Measurements from ENCODE around the gene THSD7B.
"Not testable (repeated sequence)": the region's sequence is repeated elsewhere in the genome, so short reads cannot be mapped to it uniquely, and the experiment has no call there.

THSD7B gene

DNA sequence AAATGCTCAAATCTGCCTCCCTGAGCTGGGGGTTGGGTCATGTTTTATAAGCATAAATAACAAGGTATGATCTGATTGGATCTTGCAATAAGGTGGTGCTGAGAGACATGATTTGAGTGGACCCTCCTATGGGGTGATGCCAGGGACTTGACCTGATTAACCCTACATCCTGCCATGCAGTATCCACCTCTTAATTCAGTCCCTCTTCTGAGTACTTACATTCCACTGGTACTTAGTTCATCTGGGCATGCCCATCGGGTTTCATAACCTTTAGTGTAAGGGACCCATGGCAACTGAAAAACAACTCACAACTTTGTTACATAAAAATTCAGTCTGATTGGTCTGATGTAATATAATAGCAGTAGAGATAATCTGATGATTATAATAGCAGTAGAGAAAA, 801.0 kb downstream of the THSD7B start:
- no peak for DNase-seq (ENCODE audit: low read depth)

DNA sequence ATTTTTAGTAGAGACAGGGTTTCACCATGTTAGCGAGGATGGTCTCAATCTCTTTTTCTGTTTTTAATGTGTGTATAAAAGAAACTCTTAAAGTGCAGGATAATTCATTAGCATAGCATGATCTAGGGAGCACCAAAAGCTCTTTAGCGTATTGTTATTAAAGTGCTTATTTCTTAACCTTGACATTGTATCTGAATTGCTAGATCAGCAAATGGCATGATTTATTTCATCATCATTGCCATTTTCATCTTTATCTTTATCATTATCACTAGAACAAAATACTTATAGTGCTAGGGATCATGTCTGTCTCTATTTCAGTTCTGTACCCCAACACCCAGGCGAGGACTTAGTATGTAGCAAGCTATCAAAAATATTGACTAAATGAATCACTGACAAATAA, 805.1 kb downstream of the THSD7B start:
- no peak for DNase-seq (ENCODE audit: low read depth)

DNA sequence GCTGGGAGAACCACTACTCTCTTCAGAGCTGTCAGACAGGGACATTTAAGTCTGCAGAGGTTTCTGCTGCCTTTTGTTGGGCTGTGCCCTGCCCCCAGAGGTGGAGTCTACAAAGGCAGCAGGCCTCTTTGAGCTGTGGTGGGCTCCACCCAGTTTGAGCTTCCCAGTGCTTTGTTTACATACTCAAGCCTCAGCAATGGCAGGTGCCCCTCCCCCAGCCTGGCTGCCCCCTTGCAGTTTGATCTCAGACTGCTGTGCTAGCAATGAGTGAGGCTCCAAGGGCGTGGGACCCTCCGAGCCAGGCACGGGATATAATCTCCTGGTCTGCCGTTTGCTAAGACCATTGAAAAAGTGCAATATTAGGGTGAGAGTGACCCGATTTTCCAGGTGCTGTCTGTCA, 822.5 kb downstream of the THSD7B start:
- DNase-seq (ENCODE audit: low read depth): not testable (repeated sequence)

- DNase-seq (ENCODE audit: low read depth): not testable (repeated sequence)
Measured at GRCh38 chr2:137588578-137588977, 823.2 kb downstream of the THSD7B start.

DNA sequence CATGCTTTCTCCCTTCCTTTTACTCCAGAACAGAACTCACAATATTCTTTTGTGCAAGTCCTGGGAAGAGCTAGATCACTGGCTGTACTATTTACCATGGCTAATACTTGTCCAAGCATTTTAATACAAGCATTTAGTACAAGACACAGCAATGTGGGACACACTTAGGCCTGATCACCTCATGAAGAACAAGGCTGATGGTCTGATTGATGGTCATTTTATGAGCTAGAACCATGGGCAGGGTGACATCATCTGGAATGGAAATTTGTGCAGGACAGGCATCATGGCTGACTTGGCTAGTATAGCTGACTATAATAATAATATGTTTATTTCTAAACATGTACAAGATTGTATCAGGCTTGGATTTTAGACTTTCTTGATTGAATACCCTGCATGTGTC, 824.8 kb downstream of the THSD7B start:
- DNase-seq (ENCODE audit: low read depth): no peak

GRCh38 chr2:137607722-137608318, 842.5 kb downstream of the THSD7B start:
- DNase-seq (ENCODE audit: low read depth): no peak

DNA sequence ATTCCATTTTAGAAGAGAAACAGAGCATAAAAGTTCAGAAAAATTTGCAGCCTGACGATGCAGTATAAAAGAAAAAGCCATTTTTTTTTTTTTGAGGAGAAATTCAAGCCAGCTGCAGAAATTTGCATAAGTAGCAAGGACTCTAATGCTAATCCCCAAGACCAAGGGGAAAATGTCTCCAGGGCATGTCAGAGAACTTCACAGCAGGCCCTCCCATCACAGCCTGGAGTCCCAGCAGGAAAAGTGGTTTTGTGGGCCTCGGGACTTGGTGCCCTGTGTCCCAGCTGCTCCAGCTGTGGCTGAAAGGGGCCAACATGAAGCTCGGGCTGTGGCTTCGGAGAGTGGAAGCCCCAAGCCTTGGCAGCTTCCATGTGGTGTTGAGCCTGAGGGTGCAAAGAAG, 873.6 kb downstream of the THSD7B start:
- DNase-seq (ENCODE audit: low read depth): no peak

GRCh38 chr2:137644731-137645130, 879.4 kb downstream of the THSD7B start:
- no peak for DNase-seq (ENCODE audit: low read depth)

DNA sequence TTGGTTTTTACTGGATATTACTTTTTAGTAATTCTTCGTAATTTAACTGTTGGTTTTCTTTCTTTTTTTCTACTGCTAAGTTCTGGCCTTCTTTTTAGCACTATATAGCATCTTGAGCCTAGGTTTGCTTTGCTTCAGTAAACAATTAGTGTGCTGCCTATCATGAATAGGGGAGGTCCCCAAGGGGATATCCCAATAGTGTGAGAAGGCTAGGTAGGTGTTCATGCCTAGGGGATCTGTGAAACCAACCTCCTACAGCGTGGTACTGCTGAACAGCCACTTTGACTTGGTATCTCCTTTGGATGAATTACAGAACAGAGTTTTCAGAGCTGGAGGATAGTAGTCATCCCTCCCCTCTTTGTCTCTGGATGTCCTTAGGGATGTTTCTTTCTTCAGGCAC, 888.7 kb downstream of the THSD7B start:
- DNase-seq (ENCODE audit: low read depth): no peak

DNA sequence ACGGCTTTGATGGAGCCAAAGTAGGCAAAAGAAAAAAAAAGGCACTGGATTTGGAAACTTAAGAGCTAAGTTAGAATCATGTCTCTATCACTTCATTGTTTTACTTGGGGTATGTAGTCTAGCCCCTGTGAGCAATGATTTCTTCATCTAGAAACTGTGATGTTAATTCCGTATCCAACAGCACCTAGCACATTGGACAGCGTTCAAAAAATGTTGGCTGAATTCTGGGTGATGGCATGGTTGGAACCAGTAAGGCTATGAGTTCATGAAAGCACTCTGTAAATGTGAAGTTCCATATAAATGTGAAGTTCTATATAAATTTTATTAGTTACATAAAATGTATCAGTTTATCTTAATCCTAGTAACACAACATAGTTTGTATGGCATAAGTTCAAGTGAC, 890.5 kb downstream of the THSD7B start:
- DNase-seq (ENCODE audit: low read depth): no peak

DNA sequence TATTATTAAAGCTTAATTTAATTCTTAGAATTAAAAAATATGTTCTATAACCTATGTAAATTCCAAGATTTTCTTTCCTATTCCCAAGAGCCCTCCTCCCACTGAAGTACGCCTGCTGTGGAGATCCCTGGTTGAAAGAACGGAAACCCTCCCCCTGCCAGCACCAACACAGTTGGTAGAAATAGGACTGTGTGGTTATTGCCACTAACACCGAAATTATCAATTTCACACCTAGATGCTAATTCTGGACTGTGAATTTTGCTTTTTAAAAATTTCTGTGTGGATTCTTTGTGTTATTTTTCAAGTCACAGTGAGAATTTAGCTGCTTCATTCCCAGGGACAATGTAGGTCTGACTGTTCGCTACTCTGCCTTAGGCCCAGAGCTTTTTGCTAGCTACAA, 893.1 kb downstream of the THSD7B start:
- no peak for DNase-seq (ENCODE audit: low read depth)

- no peak for DNase-seq (ENCODE audit: low read depth)
Measured at GRCh38 chr2:137659616-137660015, 894.3 kb downstream of the THSD7B start.

- no peak for DNase-seq (ENCODE audit: low read depth)
Measured at GRCh38 chr2:137670111-137670510, 904.8 kb downstream of the THSD7B start.

GRCh38 chr2:137672989-137673552, 907.7 kb downstream of the THSD7B start:
- no peak for DNase-seq (ENCODE audit: low read depth)

DNA sequence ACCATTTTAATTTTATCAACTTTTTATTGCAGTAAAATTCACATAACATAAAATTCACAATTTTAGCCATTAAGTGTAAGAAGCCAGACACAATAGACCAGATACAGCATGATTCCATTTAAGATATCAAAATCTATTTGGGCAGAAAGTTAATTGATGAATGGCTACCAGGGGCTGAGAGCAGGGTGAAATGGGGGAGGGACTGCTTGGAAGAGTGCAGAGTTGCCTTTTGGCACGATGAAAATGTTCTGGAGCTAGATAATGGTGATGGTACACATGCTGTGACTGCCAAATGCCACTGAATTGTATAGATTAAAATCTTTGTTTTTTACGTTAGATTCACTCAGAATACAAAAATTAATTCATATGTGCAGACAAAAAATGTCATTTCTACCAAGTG, 909.6 kb downstream of the THSD7B start:
- no peak for DNase-seq (ENCODE audit: low read depth)

- DNase-seq (ENCODE audit: low read depth): no peak
Measured at GRCh38 chr2:137675584-137676327, 910.4 kb downstream of the THSD7B start.

DNA sequence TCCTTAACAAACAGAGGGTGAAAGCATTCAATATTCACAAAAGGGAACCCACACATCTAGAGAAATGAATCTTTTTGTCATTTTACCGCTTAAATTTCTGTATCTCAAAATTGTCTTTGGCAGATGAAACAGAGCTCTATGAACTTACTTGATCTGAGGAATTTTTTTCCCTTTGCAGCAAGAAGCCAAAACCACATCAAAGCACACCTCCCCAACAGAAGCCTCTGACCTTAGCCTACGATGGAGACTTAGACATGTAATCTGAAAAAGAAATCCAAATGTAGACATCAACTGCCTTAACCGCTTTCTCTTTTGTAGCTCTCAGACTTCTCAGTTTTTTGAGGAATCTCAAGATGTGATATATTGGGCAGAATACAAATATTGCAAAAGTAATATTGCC, 911.0 kb downstream of the THSD7B start:
- no peak for DNase-seq (ENCODE audit: low read depth)

- DNase-seq (ENCODE audit: low read depth): no peak
Measured at GRCh38 chr2:137677466-137677865, 912.1 kb downstream of the THSD7B start.

DNA sequence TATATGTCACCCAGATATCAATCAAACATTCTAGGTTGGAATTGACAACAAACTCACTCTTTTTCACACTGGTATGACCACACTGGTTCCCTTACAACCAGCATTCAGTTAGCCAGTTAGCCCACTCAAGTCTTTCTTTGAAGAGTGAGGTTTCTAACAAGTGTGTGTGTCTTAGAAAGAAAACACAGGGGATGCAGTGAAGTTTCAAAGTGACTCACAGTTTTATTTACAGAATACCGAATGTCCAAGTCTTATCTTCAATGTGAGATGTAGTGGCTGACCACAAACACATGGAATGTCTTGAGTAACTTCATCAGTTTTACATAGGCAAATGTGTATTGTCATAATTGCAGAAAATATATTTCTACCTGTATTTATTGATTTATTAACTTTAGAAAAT, 924.2 kb downstream of the THSD7B start:
- no peak for DNase-seq (ENCODE audit: low read depth)

- no peak for DNase-seq (ENCODE audit: low read depth)
Measured at GRCh38 chr2:137693534-137693933, 928.2 kb downstream of the THSD7B start.

DNA sequence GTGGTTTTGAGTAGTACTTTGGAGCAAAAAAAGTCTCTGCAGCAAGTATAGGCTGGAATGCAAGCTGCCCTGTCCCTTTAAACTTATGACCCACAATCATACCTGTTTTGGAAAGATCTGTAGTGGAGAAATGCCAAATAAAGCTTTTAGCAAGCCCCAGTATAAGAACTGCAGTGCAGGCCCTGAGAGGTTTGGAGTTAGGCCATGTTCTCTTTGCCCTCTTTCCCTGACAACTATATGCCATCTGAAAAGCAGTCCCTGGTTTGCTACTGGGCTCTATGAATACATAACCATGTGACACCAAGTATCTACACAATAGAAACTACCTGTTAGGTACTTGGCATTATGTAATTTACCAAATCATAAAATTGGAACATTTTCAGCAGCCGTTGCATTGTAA, 931.6 kb downstream of the THSD7B start:
- no peak for DNase-seq (ENCODE audit: low read depth)

DNA sequence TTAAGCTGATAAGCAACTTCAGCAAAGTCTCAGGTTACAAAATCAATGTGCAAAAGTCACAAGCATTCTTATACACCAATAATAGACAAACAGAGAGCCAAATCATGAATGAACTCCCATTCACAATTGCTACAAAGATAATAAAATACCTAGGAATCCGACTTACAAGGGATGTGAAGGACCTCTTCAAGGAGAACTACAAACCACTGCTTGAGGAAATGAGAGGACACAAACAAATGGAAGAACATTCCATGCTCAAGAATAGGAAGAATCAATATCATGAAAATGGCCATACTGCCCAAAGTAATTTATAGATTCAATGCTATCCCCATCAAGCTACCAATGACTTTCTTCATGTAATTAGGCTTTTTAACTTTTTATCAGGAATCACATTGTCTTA, 934.9 kb downstream of the THSD7B start:
- not testable (repeated sequence) for DNase-seq (ENCODE audit: low read depth)

DNA sequence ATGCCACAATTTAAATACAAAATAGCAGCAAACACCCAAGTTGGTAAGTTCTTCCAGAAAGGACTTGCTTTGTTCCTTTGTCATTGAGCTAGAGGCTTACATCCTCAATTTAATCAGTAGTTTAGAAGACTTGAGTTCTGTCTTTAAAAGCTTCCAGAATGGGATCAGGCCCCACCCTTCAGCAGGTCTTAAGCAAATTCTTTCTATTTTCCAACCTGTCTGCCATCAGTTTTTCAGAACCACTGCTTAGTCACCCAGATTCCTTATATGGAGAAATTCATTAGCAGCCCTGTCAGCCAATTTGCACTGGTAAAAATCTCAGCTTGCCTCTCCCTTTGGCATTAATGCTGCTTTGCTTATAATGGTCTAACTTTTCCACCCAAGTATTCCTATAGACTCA, 935.3 kb downstream of the THSD7B start:
- no peak for DNase-seq (ENCODE audit: low read depth)

GRCh38 chr2:137705296-137705695, 940.0 kb downstream of the THSD7B start:
- no peak for DNase-seq (ENCODE audit: low read depth)

Data from stimulated activated CD8-positive, alpha-beta memory T cell treated with anti-CD3 and anti-CD28 coated beads, Interleukin-7, amount 100 ng/mL, for 24 hours (primary cell).